ENCODE data around the gene CLEC4G. TPM values are rescaled to one million over a fixed set of nuclear protein-coding genes. Genes with fewer than 3 reads are reported as not detected.

The CLEC4G gene
- total and polyA plus RNA-seq, 9 of the 15 experiments (the other 6 are each of a cell fraction or from before 2014, with no cell fraction given), result not detected

- WGBS (ENCODE audit: insufficient coverage, low coverage, missing lambda C conversion rate), result 0% methylated on average over 2 of the region's 2 CpGs
- TF ChIP-seq, protein P1, sequence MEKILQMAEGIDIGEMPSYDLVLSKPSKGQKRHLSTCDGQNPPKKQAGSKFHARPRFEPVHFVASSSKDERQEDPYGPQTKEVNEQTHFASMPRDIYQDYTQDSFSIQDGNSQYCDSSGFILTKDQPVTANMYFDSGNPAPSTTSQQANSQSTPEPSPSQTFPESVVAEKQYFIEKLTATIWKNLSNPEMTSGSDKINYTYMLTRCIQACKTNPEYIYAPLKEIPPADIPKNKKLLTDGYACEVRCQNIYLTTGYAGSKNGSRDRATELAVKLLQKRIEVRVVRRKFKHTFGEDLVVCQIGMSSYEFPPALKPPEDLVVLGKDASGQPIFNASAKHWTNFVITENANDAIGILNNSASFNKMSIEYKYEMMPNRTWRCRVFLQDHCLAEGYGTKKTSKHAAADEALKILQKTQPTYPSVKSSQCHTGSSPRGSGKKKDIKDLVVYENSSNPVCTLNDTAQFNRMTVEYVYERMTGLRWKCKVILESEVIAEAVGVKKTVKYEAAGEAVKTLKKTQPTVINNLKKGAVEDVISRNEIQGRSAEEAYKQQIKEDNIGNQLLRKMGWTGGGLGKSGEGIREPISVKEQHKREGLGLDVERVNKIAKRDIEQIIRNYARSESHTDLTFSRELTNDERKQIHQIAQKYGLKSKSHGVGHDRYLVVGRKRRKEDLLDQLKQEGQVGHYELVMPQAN (IDR thresholded peaks at IDR 0.05; ENCODE audit: borderline replicate concordance), result no peak
- no peak for TF ChIP-seq SP1 (CRISPR knock-in tag; IDR thresholded peaks at IDR 0.05)
- TF ChIP-seq E4F1 (CRISPR knock-in tag; IDR thresholded peaks at IDR 0.05; ENCODE audit: borderline replicate concordance), result no peak
- TF ChIP-seq ZBTB1 (CRISPR knock-in tag; IDR thresholded peaks at IDR 0.05; ENCODE audit: borderline replicate concordance, low read depth), result no peak
- no peak for TF ChIP-seq NR2F6 (CRISPR knock-in tag; IDR thresholded peaks at IDR 0.05)
- no peak for TF ChIP-seq PRPF4 (IDR thresholded peaks at IDR 0.05; ENCODE audit: insufficient read depth, low read depth, low read length, poor library complexity, severe bottlenecking)
- TF ChIP-seq ATF3 (IDR thresholded peaks at IDR 0.05), result no peak
- TF ChIP-seq ATF3 (CRISPR knock-in tag; conservative IDR thresholded peaks at IDR 0.05), result no peak
- no peak for TF ChIP-seq BRD4 (IDR thresholded peaks at IDR 0.05)
- TF ChIP-seq, protein P2, sequence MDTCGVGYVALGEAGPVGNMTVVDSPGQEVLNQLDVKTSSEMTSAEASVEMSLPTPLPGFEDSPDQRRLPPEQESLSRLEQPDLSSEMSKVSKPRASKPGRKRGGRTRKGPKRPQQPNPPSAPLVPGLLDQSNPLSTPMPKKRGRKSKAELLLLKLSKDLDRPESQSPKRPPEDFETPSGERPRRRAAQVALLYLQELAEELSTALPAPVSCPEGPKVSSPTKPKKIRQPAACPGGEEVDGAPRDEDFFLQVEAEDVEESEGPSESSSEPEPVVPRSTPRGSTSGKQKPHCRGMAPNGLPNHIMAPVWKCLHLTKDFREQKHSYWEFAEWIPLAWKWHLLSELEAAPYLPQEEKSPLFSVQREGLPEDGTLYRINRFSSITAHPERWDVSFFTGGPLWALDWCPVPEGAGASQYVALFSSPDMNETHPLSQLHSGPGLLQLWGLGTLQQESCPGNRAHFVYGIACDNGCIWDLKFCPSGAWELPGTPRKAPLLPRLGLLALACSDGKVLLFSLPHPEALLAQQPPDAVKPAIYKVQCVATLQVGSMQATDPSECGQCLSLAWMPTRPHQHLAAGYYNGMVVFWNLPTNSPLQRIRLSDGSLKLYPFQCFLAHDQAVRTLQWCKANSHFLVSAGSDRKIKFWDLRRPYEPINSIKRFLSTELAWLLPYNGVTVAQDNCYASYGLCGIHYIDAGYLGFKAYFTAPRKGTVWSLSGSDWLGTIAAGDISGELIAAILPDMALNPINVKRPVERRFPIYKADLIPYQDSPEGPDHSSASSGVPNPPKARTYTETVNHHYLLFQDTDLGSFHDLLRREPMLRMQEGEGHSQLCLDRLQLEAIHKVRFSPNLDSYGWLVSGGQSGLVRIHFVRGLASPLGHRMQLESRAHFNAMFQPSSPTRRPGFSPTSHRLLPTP (IDR thresholded peaks at IDR 0.05; ENCODE audit: borderline replicate concordance, extremely low read depth, insufficient read length), result no peak
- no peak for TF ChIP-seq ZNF121 (CRISPR knock-in tag; conservative IDR thresholded peaks at IDR 0.05)
- TF ChIP-seq BRF2 (IDR thresholded peaks at IDR 0.05; ENCODE audit: borderline replicate concordance, insufficient read depth, insufficient read length), result no peak
Measured at GRCh38 chr19:7743425-7743841, 11.5 kb upstream of the CLEC4G start.

More at GRCh38 chr19:7743425-7743841, 11.5 kb upstream of the CLEC4G start:
- peaks cover 0 to 2% of the 10 kb centered on the region in 2 experiments; a peak in 3 of 5 replicates for H3K4me1 ChIP-seq (replicated peaks in 1 of 2; ENCODE audit: control insufficient read depth in 2 of 2, insufficient read depth in 2 of 2, low read length in 2 of 2)
- H3K79me2 ChIP-seq (ENCODE audit: control insufficient read depth, insufficient read depth, low read length), result no peaks in the 10 kb centered on the region
- no peaks in the 10 kb centered on the region for H3K9me1 ChIP-seq (ENCODE audit: control insufficient read depth, insufficient read depth, low read length)
- BruUV-seq (replicated peaks), result no TSS peak
- DNase-seq (ENCODE audit: extremely low read depth in 1 of 4, low spot score in 3 of 4) (no peak), ATAC-seq (no peak), FAIRE-seq (no peak)
- in situ Hi-C loops (cut with MboI) (no loop called here), intact Hi-C loops (cut with micrococcal nuclease) (no loop called here)
- H3K36me3 ChIP-seq (ENCODE audit: control insufficient read depth, insufficient read depth, low read length), result no peaks in the 10 kb centered on the region
- H3K9me3 ChIP-seq (replicated peaks; ENCODE audit: control insufficient read depth, insufficient read depth, low read depth, low read length), result 0 out of 2 replicates have a peak, but pooled peaks cover 3% of the 10 kb centered on the region
- H2AFZ ChIP-seq (ENCODE audit: low read depth, low read length), result no peak overlapping the region
- no peaks in the 10 kb centered on the region for H4K20me1 ChIP-seq (replicated peaks; ENCODE audit: control insufficient read depth, insufficient read depth, low read length)
- peaks cover 0 to 5% of the 10 kb centered on the region in 2 experiments; a peak in 3 of 5 replicates for H3K27me3 ChIP-seq (ENCODE audit: control insufficient read depth in 2 of 2, insufficient read depth in 2 of 2, low read length in 2 of 2)
- H3K4me2 ChIP-seq (ENCODE audit: insufficient read depth, low read length), result no peak overlapping the region; the same call in 1 of the 2 replicates
- ChIA-PET CTCF (ENCODE audit: low intra/inter-chr PET ratio) (no interaction called here), POLR2A (no interaction called here)
- H3K9ac ChIP-seq (ENCODE audit: insufficient read depth in 1 of 2, low read depth in 2 of 2, low read length in 2 of 2), result no peak overlapping the region
- H3K4me3 ChIP-seq, result no peak overlapping the region
- H3K27ac ChIP-seq (ENCODE audit: extremely low read depth, low read depth, low read length), result no peak overlapping the region
